RKO (cell line): ENCODE results near the gene E2F8.
A peak's percentile ranks its signal among the peaks of the same experiment; 100 is the strongest.

Source experiments
- DNase-seq: peaks from one replicate; pipeline ENCODE4 v3.0.0-alpha.2; 2016; ENCODE audit warnings: low spot score

Gene E2F8

GRCh38 chr11:19253153-19253745, 12.5 kb upstream of the E2F8 start:
- DNase-seq: no peak

- DNase-seq: no peak
Measured at GRCh38 chr11:19252394-19253152, 11.8 kb upstream of the E2F8 start.

DNA sequence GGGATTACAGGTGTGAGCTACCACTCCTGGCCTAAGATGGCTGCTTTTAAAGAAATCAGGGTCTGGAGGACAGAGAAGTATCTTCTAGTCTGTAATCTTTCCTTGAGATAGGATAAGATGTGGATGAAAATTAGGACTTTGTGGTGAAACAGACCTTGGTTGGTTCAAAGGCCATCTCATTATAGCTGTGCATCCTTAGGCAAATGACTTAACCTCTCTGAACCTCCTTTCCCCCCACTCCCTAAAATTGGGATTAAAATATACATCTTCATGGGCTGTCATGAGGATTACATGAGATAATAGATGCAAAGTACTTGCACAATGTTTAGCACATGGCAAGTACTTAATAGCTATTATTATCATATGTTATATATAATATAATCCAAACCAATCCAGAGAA, 10.8 kb upstream of the E2F8 start:
- no peak for DNase-seq

- DNase-seq: no peak
Measured at GRCh38 chr11:19246816-19247215, 6.1 kb upstream of the E2F8 start.

GRCh38 chr11:19245351-19245750, 4.6 kb upstream of the E2F8 start:
- no peak for DNase-seq

DNA sequence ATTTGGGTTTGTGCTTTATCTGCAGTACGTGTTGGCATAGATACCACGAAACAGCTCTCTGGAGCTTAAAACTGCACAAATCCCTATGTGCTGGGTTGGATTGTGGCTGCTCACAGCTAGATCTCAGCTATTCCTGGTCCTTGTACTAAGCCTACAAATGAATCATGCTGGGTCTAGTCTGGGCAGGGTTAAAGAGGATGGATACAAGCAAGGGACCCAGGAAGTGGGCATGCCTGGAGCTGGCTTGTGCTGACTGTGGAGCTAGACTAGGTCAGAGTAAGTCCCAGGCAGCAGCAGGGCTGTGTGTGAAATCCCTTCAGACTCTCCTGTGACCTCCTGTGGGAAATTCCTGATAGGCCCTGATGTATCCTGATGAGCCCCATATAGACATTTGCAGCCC, 3.9 kb upstream of the E2F8 start:
- DNase-seq: peak; percentile 30

DNA sequence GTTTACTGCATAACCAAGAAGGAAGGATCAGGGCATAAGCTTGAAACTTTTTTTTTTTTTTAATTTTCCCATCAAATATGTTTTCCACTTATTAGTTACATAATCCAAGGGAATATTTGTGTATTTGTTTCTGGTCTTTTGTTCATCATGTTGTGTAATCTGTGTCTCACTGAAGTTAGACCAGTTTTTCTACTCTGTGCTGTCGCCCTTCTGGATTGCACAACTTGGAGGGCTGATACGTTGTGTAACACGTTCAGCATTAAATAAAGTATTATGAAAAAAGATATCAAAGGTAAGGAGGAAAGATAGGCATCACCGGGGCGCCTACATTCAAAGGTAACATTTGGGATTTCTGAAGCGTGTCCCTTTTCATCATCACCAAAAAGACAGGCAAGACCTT, 3.3 kb upstream of the E2F8 start:
- no peak for DNase-seq

DNA sequence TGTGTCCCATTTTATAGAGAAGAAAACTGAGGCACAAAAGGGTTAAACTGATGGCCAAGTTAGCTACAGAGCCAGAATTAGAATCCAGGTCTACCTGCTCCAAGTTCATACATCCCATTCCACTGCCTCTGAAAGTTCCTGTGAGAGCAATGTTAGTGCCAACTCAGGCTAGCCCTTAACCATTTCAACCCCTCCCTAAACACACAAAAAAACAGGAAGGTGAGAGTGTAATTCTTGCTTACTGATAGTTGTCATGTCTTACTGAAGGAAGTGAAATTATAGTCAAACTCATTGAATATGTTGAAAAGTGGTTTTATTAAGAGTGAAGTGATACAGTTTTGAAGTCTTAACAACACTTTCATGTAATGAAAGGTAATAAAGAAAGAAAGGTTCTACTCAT, 2.9 kb upstream of the E2F8 start:
- DNase-seq: no peak

DNA sequence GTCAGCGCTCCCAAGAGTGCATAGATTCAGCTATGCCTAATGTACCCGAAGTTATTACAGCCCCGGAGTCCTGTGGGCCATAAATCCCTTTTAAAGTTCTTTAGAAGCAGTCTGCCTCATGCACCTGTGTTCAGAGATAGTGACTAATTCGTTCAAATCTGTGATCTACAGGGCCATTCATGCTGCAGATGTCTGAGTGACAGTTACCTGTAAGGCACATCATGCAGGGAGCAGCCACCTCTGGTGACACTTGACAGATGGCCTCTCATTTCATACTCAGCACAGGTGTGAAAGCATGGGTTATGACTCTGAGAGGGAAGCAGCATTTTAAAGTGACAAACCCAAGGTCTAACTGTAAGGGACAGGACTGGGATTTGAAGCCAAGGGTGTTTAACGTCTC, 2.4 kb upstream of the E2F8 start:
- DNase-seq: no peak

DNA sequence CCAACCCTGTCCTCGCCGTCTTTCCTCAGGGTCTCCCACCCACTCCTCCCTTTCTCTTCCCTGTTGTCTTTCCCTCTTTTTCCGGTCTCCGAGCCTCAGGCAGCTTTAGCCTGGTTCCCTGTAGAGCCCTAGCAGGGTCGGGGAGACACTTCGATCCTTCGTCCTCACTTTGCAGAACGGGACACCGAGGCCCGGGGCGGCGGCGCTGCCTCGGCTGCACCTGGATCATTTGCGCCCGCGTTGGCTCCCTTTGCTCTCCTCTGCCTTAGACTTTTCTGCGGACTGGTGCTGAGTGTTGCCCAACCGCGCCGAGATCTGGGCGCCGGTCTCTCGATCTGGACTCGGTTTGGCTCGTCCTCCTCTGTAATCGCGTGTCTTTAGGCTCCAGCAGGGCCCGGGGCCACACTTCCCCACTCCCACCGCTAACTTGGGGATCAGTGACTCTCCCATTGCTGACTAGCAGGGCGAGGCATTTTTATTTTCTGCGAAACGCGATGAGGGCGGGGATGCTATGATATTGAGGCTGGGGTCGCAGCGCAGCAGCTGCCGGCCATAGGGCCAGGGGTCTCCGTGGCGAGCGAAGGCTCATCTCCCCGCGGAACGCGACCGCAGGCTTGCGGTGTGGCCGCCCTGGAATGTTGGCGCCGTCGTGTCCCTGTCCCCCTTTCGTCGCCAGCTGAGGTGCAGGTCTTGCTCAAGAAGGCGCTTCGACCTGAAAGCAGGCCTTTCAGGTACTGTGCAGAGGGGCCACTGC, 1.6 kb upstream of the E2F8 start:
- no peak for DNase-seq

DNA sequence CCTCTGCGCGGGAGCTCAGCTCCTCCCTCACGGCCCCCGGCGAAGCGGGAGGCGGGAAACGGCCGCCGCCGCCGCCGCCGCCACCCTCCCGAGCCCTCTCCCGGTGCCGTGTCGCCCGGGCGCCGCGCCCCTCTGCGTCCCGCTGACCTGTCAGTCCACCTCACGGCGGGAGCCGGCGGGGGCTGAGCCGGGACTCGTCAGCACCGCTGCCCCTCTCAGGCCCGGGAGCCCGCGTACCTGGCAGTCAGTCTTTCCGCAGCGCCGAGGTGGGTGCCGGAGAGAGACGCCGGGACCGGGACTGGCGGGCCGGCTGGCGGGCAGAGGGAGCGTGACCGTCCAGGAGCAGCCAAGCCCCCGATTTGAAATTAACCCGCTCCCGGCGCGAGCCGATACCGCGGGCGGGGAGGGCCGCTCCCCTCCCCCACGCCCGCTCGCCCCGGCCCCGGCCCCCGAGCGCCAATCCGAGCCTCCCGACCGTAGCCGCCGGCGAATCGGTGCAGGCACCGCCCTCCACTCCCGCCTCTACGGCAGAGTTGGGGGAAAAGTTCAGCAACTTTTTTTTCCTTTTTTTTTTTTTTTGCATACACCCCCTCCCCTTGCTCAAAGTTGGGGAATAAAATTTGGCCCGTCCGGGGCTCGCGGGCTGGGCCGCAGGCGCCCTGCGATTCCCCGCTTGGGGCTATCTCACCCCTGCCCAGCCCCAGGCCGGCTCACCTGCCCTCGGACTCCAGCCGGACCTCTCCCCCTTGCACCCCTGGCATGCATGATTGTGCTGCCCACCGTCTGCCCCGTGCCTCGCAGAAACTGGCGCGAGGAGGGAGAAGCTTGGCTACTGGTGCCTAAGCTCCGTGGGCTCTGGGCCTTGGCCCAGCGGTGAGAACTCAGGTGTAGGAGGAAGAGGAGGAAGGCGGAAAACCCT, 774 bp upstream of the E2F8 start:
- no peak for DNase-seq

- DNase-seq: peak; percentile 59
Measured at GRCh38 chr11:19239039-19239438, 1.7 kb downstream of the E2F8 start.

DNA sequence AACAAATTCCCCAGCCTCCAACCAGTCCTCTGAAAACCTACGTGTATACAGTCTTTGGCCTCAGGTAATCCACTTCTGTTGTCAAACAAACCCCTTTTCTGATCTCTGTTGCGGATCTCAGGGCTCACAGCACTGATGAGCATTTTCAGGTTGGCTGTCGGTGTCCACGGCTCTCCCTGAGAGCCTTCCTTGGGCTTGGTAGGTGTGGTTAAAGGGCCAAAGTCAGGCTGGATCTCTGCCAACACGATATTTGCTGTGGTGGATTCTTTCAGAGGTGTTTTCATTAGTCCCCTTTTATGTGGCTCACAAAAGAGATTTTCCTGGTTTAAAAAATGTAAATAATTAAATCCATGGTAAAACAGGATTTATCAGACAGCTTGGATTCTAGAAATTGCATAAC, 2.9 kb downstream of the E2F8 start:
- DNase-seq: no peak

DNA sequence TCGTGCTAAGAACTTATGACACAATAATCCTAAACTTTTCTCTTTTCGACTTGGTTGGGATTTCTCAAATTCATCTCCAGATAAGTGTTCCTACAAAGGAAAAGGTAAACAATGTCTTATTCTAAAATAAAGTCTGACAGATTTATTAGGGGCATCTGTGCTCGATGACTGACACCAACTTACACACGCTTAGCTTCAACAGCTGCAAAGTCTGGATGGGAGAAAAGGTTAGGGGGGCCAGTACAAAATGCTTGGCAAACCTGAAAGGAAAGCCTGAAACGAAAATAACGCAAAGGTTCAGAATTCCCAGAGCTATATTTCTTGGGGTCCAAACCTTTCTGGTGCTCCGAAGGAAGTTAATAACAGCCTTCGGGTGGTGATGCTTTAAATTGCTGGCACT, 3.4 kb downstream of the E2F8 start:
- no peak for DNase-seq

DNA sequence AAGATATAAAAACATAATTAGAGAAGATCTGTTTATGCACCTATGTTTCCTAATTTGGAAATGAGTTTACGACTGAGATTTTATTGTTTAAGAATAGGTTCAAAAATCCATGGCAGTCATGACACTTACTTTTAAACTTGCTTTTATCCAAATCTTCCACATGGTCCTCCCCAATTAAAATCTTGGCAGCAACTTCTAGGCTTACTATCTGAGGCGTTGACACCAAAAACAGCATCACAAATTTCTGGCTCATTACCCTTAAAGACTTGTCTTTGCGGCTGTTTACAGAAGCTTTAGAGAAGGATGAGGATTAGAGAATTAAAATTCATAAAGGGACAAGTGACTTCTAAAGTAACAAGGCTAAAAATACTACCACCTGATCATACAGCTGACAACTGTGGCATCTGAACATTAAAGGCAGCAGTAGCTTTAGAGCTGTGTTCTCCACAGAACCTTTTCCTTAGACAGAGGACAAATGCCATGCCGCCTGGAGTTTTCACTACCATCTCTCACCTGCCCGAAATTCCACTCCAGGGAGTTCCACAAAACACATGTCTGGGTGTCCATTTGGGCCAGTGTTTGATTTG, 6.4 kb downstream of the E2F8 start:
- no peak for DNase-seq

DNA sequence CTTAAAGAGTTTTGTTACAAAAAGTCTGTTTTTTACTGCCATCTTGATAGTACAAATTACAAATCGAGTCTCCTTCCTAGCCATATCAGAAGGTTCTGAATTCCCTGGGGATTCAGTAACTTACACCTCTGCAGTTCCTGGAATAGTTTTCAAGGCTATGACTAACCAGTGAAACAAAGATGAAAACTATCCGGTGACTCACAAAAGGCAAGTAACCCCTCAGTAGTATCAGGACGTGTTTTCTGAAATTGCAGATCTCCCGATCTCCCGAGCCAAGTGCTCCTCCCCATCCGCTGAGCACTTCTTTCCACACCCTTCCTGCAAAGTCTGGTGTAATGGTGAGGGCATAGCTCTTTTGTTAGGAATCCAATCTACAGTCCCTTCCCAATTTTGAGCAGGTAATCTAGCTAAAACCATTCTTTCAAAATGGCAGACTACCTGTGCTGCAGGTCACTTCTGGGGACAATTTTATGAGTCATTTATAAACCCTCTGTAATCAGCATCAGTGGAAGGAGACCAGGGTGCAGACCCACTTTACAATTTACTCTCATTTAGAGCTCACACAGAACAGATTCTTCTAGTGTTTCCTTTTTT, 7.7 kb downstream of the E2F8 start:
- peak; percentile 92 for DNase-seq

GRCh38 chr11:19229671-19230070, 11.1 kb downstream of the E2F8 start:
- no peak for DNase-seq

DNA sequence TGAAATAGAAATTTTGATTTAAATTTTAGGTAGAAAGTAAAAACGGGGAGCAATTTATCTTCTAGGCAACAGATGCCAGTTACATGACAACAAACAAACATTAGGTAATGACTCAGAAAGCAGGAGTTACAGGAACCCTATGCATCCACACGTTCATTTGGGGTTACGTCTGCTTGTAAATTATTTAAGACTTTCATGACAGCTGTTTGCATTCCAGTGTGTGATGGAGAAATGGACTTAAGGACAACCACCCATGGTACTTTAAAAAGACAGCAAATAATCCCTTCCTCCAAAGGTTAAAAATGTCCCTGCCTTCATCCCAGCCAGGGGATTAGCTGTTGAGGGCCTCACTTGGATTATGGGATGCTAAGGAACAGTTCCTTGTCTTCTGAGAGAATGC, 11.8 kb downstream of the E2F8 start:
- no peak for DNase-seq

DNA sequence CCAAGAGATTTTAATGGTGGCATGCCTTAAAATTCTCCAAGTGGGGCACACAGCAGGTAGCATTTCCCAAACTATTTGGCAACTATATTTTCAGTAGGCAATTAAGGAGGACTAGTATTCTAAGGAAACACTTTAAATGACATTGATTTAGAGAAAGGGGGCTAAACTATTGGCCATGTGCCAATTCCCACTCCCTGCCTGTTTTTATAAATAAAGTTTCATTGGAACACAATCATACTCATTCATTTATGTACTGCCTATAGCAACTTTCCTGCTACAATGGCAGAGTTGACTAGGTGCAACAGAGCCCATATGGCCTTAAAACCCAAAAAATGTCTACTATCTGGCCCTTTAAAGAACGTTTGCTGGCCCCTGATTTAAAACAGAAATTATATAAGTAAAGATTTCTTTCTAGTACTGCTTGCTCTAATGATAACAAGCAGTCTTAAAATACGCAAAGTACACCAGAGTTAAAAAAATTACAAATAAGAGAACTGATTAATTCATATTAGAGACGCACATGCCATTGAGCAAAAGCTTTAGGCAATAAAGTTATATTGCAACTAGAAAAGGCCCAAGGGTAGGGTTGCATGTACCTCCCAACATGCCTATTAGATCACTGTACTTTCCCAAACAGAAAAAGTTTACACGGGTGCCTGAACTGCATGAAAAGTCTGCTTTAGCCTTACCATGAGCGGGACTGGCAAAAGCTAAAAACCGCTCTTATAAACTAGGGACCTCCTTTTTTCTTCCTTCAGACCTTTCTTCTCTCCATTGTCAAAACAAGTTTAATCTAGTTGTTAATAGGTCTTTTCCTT, 14.2 kb downstream of the E2F8 start:
- DNase-seq: no peak

- DNase-seq: no peak
Measured at GRCh38 chr11:19225581-19225980, 15.2 kb downstream of the E2F8 start.

GRCh38 chr11:19225123-19225522, 15.6 kb downstream of the E2F8 start:
- DNase-seq: no peak
